Stimulated activated CD8-positive, alpha-beta memory T cell treated with anti-CD3 and anti-CD28 coated beads, Interleukin-15, amount 100 ng/mL, for 48 hours (primary cell): Measurements from ENCODE around the gene PHYH.
"Not testable (repeated sequence)": the region's sequence is repeated elsewhere in the genome, so short reads cannot be mapped to it uniquely, and the experiment has no call there.

Experiments used
- DNase-seq, 2 donors: peaks; one replicate each; pipeline ENCODE4 v3.0.0-alpha.2; 2020; ENCODE audit warnings: low read depth in 2 of 2

Gene PHYH

DNA sequence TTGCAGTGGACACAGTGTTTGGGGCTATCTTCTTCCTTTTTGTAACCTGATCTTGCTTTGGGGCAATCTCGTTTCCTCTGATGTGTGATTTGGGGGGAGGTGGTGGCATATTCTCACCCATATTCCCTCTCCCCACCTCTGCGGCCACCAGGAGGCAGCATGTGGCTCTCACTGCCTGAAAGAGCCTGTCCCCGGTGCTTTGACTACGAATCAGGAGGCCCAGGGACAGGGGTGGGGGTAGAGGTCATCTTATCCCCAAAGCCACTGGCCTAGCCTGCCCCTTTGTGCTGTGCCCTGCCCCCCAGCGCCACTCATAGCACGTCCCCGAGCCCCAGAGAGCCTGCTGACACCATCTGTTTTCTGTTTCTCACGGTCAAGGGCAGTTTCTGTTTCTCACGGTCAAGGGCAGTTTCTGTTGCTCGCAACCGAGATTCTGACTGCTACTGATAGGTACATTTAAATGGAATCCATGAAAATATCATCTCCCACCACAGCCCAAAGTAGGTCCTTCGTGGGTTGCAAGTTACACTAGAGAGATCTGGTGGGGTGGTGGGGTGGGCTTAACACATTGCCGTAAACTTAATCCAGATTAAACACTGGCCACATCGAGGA, 28.2 kb downstream of the PHYH start:
- DNase-seq = peak; percentile 12 to 15

DNA sequence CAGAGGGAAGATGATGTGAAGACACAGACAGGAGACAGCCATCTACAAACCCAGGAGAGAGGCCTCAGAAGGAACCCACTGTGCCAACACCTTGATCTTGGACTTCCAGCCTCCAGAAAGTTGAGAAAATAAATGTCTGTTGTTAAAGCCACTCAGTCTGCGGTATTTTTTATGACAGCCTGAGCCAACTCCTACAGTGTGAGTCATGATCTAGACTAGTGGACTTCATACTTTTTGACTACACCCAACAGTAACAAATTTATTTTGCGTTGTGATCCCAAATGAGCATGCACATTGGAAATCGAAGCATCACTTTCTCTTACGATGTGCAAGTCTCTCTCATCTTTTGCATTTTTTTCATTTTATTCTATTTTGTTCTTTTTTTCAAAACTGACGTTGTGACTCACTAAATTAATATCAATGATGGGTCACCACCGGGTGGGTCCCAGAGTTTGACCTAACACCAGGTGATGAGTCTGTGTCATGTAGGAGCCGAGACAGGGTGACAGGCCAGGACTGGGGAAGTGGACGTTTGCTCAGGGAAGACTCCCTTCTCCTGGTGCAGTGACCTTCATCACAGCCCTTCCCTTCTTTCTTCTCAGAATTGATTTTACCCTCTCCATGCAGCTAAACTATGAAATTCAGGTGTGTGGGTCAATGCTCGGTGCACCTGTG, 28.9 kb downstream of the PHYH start:
- no peak for DNase-seq

DNA sequence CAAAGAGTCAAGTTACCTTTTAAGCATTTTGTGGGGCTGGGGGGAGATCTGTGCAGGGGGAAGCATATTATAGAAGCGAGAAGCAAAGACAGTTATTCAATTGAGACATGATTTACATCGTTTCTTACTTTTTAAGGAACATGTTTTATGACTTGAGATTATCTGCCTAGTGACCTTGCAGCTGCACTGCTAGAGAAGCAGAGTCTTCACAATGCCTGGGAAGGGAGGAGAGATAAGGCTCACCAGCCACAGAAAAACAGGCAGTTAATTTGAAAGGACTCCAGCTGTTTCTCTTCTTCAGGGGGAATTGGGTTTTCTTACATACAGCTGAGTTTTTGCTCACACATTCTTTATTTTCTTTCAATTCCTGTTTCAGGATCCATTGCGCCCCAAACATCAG, 31.0 kb downstream of the PHYH start:
- no peak for DNase-seq

DNA sequence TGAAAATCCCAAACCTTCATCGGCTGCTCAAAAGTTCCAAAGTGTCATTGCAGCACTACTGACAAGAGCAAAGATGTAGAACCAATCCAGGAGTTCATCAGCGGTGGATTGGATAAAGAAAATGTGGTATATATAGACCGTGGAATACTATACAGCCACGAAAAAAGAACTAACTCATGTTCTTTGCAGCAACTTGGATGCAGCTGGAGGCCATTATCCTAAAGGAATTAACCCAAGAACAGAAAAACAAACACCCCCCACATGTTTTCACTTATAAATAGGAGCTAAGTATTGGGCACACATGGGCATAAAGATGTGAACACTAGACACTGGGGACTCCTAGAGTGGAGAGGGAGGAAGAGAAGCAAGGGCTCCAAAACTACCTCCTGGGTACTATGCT, 31.6 kb downstream of the PHYH start:
- DNase-seq = no peak

DNA sequence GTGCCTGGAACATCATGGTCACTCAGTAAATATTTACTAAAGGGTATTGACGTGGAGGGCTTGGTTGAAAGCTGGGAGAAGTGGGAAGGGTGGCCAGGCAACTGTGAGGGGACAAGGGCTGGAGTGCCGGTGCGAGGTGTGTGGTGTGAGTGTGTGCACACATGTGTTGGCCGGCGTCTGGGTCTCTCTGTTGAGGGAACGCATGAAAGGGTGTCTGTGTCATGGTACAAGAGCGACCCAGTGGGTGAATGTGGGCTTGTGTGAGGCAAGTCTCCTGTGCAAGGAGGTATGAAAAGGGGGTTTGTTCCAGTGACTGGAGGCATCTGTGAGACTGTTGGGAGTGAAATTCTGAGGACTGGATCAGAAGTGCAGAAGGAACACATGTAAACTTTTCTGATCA, 36.3 kb downstream of the PHYH start:
- no peak for DNase-seq

DNA sequence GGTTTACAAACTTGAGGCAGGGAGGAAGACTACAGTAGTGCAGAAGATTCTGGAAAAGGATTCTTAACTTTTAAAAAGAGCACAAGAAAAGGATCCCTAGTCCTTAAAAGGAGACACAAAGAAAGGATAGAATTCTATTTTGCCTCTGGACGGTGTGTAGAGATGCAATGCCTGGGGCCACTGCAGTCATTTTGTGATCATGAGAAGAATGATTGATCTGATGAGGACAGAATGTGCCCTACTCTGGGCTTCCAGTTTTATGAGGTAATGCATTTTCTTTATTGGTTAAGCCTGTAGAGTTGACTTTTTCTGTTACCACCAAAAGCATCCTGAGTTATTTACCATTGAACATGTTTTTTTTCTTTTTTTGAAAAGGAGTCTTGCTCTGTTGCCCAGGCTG, 37.4 kb downstream of the PHYH start:
- DNase-seq = no peak

DNA sequence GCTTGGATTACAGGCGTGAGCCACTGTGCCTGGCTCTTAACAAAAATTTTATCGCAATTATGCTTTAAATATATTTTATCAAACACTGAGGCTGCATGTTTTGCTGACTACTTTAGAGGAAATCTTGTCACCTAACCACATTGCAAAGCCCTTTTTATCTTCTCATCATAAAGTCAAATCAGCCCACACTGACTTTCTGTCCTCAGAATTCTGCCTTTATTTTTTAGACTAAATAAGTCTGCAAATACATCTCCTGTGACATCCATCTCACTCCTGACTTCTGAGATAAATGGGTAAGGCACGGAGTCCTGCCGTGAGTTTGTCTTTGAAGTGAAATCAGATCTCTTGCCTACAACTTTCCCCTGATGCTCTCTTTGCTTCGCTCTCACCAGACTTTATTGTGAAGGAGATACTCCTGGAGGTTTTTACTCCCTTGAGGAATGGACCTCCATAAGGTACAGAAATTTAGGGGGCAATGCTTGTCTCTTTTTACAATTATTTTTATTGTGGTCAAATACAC, 42.2 kb downstream of the PHYH start:
- no peak for DNase-seq

DNA sequence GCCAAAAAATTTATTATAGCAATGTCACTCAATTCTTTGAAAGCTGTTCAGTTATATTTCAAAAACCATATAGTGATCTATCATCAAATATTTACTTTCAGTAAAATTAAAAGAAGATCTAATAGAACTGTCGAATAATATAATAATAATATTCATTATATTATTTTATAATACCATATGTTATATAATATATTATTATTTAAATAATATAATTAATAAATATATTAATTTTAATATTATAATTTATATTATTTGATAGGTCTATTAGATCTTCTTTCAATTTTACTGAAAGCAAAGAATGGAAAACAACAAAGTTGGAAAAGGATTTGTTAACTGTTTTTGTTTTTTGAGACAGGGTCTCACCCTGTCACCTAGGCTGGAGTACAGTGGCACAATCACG, 43.2 kb downstream of the PHYH start:
- no peak for DNase-seq

DNA sequence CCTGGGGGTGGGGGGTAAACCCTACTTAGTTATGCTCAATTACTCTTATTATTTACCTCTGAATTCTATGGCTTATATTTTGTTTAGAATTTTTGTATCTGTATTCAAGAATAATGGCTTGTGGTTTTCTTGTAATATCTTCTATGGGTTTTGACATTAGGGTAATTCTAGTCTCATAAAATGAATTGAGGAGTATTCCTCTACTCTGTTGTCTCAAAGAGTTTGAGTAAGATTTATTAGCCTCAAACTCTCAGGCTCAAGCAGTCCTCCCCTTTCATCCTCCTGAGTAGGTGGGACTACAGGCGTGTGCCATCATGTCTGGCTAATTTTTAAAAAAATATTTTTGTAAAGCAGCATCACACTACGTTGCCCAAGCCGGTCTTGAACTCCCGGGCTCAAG, 46.1 kb downstream of the PHYH start:
- DNase-seq = no peak

DNA sequence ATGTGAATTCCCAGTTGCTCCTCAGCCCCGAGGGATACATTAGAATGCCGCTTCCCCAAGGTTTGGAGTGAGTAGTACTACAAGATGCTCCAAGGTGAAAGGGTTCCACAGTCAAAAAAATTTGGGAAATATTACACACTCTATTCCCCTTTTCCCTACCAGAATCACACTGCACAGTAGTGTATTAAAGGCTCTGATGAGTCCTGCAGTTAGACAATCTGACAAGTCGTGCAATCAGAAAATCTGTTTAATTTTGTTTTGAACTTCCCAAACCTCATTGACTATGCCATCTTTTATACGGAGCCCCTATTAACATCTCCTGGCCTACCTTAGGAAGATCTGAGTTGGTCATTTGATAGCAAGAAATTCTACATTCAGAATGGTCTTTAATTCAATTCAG, 52.1 kb downstream of the PHYH start:
- no peak for DNase-seq

DNA sequence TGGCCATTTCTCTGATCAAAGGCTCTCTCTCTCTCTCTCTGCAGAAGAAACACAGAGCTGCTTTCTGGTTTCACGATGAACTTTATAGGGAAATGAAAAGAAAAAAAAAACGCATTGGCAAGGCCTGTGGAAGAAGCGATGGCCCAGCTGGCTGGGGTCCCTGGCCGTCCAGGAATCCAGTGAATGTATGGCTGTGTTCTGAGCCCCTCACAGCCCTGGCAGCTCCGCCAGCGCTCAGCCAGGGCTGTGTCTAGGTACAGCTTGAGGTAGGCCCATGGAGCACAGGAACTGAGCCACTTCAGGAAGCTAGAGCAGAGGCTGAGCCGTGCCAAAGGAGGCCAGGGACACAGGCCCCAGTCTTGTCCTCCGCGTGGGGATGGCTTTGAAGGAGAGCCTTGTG, 52.6 kb downstream of the PHYH start:
- DNase-seq = no peak

DNA sequence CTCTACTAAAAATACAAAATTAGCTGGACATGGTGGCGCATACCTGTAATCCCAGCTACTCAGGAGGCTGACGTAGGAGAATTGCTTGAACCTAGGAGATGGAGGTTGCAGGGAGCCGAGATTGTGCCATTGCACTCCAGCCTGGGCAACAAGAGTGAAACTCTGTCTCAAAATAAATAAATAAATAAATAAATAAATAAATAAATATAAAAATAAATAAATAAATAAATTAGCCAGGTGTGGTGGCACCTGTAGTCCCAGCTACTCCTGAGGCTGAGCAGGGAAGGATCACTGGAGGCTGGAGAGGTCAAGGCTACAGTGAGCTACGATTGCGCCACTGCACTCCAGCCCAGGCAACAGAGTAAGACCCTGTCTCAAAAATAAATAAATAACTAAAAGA, 57.6 kb downstream of the PHYH start:
- not testable (repeated sequence) for DNase-seq

DNA sequence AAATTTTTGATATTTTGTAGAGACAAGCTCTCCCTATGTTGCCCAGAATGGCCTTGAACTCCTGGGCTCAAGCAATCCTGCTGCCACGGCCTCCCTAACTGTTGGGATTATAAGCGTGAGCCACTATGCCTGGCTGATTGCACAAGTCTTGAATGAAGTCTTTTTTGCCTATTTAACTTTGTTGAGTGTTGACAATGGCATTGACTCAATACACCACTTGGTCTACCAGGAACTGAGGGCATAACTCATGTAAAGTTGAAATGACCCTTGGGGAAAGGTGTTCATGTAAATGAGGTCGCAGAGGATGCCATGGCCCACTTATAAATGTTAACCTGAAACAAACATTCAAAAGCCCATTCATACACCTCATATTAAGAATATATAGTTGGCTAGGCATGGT, 58.3 kb downstream of the PHYH start:
- no peak for DNase-seq

DNA sequence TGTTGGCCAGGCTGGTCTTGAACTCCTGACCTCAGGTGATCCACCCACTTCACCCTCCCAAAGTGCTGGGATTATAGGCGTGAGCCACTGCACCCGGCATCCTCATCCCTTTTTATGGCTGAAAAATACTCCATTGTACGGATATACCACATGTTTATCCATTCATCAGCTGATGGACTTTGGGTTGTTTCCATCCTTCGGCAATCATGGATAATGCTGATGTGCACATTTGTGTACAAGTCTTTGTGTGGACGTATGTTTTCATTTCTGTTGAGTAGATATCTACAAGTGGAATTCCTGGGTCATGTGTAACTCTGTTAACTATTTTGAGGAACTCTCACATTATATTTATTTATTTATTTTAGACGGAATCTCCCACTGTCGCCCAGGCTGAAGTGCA, 59.9 kb downstream of the PHYH start:
- no peak for DNase-seq

DNA sequence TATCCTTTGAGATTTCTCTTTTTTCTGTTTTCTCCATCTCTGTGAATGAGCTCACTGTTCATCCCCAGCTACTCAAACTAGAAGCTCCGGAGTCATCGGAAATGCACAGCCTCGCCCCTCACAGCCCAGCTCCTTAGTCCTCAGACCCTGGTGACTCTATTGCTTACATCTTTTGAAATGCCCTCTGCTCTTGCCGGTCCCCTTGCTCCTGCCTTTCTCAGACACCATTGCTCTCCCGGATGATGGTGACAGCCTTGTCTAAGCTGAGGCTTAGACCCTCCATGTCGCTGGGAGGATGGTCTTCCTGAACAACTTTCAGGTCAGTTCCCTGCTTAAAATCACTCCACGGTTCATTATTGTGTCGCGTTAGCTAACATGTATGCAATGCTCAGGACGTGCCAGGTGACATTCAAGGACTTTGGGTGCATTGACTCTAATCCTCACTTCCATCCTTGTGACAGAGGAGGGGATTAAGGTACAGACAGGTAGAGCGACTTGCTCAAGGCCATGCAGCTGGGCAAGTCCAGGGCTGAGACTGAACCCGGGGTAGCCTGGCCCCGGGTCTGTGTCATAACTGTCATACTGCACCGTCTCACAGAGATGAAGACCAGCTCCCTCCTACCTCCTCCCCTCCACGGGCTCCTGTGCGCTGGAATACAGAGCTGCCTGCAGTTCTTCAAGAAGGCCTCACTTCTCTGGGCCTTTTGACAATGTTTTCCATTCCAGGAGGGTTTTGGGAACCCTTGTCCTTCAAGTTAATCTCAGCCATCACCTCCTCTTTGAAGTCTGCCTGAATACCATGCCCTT, 61.4 kb downstream of the PHYH start:
- DNase-seq = no peak

DNA sequence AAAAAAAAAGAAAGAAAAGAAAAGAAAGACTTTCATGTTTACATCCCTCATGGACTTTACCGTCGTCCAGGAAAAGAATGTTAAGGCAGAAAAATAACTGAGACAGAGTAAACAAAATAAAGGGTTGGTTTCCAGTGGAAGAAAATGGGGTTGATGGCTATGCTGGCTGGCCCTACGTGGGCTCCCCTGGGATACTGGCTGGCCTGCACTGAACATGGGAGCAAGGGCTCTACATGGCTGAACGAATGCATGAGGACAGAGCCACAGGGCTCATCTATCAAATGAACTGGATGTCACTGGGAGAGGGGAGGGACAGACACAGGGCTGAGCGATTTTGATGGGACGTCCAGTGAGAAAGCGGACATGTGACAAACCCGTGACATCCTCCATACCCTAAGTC, 63.2 kb downstream of the PHYH start:
- DNase-seq = no peak

DNA sequence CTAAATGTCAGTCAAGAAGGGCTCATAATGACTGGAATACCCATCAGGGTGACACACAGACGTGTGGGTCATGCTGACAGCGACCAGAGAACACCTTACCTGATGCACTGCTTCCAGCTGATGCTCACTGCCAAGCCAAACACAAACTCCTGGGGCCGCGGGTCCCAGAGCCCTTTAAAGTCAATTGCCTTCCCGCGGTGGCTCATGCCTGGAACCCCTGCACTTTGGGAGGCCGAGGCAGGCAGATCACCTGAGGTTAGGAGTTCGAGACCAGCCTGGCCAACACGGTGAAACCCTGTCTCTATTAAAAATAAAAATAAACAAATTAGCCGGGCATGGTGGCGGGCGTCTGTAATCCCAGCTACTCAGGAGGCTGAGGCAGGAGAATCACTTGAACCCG, 65.1 kb downstream of the PHYH start:
- not testable (repeated sequence) for DNase-seq

DNA sequence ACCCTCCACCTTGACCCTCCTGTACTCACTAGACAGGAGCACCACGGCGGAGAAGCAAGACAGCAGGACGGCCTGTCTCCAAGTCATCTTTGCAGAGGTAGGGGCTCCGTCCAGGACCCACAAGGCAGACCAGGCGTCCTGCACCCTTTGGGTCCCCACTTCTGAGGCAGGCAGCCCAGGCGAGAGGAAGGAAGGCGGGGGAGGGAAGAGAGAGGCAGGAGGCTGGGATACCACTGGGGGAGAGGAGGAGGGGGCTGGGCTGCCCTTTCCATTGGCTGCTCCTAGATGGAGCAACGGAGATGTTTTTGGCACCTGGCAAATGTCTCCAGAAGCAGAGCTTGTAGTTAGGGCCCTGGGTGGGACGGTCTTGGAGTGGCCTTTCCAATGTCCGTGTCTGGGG, 65.7 kb downstream of the PHYH start, which contains the start of gene UCMA:
Gene UCMA, minus strand, starts transcription at position 203 of the 400 bp plus-strand sequence. Its CDS starts 116 bp downstream, at position 87.
- DNase-seq = no peak

DNA sequence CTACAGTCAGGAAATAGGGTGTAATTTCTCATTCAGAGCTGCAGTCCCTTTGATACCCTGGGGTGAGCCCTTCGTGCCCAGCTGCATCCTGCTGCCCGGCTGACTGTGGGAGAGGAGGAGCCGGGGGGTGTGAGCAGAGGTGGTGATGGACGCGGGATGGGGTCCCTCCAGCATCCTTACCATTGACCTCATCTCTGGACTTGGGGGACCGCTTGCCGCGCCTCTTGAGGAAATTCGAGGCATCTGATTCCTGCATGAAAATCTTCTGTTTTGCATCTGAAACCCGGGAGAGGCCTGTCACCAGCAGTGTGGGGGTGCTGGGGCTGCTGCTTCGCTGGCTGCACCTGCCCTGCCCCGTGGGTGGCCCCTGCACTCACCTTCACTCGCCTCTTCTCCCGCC, 66.5 kb downstream of the PHYH start:
- DNase-seq = no peak

DNA sequence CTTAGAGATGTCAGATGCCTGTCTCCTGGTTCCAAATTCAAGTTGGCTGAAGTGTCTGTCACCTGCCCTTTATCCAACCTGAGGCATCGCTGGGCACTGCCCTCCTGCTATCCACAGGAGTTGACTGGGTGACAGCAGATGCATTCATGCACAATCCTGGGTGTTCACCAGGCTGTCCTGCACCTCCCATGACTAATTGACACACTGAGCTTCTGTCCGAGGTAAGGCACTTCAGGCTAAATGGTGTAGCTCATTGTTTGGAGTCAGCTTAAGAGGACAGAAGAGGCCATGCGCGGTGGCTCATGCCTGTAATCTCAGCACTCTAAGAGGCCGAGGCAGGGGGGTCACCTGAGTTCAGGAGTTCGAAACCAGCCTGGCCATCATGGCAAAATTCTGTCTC, 68.1 kb downstream of the PHYH start:
- DNase-seq = no peak

DNA sequence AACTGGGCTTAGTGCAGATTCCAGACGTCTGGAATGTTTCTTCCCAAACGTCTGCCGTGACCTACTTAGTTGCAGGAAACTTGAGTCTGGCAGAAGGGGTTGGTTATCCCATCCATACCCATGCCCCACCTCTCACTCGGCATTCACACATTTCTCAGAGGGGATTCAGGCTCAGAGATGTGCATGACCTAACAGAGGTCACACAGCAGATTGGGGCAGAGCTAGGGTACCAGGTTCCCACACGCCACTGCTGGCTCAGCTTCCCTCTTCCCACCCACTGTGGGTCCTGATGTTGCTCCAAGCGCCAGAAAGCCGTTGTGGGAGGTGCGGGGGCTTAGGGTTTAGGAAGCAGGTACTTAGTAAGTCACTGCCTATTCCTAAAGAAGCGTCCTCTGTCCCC, 68.7 kb downstream of the PHYH start:
- DNase-seq = no peak
